HL-60 (cell line): ENCODE measurements around the gene RASSF5.
A peak's percentile ranks its signal among the peaks of the same experiment; 100 is the strongest.

Experiments
- DNase-seq, 2 experiments: peaks; one replicate each; pipeline ENCODE4 v3.0.0-alpha.2; 2010 to 2020; ENCODE audit warnings: low read depth in 1 of 2, low spot score in 1 of 2
- H3K27ac ChIP-seq: fragments of 250-450 bp; sonication (Bioruptor Pico); replicated peaks from 2 replicates; pipeline ENCODE4 v1.5.1; 2020; ENCODE audit warnings: mild to moderate bottlenecking, moderate library complexity
- H3K27me3 ChIP-seq: fragments of 250-450 bp; sonication (Bioruptor Pico); 2 replicates; pipeline ENCODE4 v1.5.1; 2021; ENCODE audit warnings: mild to moderate bottlenecking, moderate library complexity; ENCODE audit not compliant: insufficient read depth, poor library complexity, severe bottlenecking
- H3K4me3 ChIP-seq: replicated peaks from 2 replicates; pipeline ENCODE4 v1.5.1; 2011; ENCODE audit warnings: mild to moderate bottlenecking, control low read depth, low read length; ENCODE audit not compliant: insufficient read depth
- GABPA ChIP-seq: IDR thresholded peaks from 2 replicates; pipeline ENCODE4 v1.6.1; 2012; ENCODE audit warnings: low read depth
- POLR2AphosphoS5 ChIP-seq: IDR thresholded peaks from 2 replicates; pipeline ENCODE4 v1.6.1; 2012; ENCODE audit warnings: low read depth
- SPI1 ChIP-seq: IDR thresholded peaks from 2 replicates; pipeline ENCODE4 v1.6.1; 2012; ENCODE audit warnings: low read depth, mild to moderate bottlenecking, borderline replicate concordance
- long read RNA-seq: library from polyadenylated mRNA; unstranded; transcript quantifications from one replicate; pipeline ENCODE4 v2.0.0, GENCODE V29; 2020
- TF ChIP-seq, protein P1 (sequence below): IDR thresholded peaks from 2 replicates; pipeline ENCODE4 v1.6.1; 2012; ENCODE audit warnings: low read depth; ENCODE audit not compliant: insufficient replicate concordance
- TF ChIP-seq, protein P2 (sequence below): IDR thresholded peaks from one replicate; pipeline ENCODE4 v1.5.1; 2011; ENCODE audit warnings: low read length, control low read depth, inconsistent platforms; ENCODE audit not compliant: insufficient read depth

The RASSF5 gene, protein sequence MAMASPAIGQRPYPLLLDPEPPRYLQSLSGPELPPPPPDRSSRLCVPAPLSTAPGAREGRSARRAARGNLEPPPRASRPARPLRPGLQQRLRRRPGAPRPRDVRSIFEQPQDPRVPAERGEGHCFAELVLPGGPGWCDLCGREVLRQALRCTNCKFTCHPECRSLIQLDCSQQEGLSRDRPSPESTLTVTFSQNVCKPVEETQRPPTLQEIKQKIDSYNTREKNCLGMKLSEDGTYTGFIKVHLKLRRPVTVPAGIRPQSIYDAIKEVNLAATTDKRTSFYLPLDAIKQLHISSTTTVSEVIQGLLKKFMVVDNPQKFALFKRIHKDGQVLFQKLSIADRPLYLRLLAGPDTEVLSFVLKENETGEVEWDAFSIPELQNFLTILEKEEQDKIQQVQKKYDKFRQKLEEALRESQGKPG
- long read RNA-seq, transcript RASSF5-201 (5 exons, 3,496 nt) = major isoform, 364 of 389 reads
- long read RNA-seq, partial matches to known transcripts = 2 of 389 reads
- long read RNA-seq, other reads (novel, unspliced or antisense) = 22 of 389 reads

DNA sequence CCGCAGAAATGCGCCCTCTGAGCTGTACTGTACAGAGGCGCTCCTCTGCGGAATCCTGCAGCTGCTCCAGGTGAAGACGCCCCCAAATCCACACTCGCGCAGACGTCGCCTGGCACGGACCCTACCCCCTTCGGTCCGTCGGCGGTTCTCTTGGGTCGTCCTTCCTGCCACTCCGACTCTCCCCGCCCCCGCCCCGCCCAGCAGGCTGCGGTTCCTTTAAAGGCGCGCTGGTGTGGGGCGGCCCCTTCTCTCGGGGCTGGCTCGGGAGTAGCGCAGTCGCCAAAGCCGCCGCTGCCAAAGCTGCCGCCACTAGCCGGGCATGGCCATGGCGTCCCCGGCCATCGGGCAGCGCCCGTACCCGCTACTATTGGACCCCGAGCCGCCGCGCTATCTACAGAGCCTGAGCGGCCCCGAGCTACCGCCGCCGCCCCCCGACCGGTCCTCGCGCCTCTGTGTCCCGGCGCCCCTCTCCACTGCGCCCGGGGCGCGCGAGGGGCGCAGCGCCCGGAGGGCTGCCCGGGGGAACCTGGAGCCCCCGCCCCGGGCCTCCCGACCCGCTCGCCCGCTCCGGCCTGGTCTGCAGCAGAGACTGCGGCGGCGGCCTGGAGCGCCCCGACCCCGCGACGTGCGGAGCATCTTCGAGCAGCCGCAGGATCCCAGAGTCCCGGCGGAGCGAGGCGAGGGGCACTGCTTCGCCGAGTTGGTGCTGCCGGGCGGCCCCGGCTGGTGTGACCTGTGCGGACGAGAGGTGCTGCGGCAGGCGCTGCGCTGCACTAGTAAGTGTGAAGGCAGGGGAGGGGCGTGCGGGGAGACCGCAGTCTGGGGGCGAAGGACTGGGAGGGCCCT is at the start of gene RASSF5:
Gene RASSF5, plus strand, starts transcription at position 248 of the 846 bp plus-strand sequence. Its CDS starts 72 bp downstream, at position 320.
- peak within 1 kb of the TSS; percentile 44 for H3K4me3 ChIP-seq
- no peak for TF ChIP-seq POLR2AphosphoS5
- TF ChIP-seq, protein P1, sequence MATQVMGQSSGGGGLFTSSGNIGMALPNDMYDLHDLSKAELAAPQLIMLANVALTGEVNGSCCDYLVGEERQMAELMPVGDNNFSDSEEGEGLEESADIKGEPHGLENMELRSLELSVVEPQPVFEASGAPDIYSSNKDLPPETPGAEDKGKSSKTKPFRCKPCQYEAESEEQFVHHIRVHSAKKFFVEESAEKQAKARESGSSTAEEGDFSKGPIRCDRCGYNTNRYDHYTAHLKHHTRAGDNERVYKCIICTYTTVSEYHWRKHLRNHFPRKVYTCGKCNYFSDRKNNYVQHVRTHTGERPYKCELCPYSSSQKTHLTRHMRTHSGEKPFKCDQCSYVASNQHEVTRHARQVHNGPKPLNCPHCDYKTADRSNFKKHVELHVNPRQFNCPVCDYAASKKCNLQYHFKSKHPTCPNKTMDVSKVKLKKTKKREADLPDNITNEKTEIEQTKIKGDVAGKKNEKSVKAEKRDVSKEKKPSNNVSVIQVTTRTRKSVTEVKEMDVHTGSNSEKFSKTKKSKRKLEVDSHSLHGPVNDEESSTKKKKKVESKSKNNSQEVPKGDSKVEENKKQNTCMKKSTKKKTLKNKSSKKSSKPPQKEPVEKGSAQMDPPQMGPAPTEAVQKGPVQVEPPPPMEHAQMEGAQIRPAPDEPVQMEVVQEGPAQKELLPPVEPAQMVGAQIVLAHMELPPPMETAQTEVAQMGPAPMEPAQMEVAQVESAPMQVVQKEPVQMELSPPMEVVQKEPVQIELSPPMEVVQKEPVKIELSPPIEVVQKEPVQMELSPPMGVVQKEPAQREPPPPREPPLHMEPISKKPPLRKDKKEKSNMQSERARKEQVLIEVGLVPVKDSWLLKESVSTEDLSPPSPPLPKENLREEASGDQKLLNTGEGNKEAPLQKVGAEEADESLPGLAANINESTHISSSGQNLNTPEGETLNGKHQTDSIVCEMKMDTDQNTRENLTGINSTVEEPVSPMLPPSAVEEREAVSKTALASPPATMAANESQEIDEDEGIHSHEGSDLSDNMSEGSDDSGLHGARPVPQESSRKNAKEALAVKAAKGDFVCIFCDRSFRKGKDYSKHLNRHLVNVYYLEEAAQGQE = no peak
- TF ChIP-seq SPI1 = no peak
- no peak for TF ChIP-seq GABPA
- TF ChIP-seq, protein P2, sequence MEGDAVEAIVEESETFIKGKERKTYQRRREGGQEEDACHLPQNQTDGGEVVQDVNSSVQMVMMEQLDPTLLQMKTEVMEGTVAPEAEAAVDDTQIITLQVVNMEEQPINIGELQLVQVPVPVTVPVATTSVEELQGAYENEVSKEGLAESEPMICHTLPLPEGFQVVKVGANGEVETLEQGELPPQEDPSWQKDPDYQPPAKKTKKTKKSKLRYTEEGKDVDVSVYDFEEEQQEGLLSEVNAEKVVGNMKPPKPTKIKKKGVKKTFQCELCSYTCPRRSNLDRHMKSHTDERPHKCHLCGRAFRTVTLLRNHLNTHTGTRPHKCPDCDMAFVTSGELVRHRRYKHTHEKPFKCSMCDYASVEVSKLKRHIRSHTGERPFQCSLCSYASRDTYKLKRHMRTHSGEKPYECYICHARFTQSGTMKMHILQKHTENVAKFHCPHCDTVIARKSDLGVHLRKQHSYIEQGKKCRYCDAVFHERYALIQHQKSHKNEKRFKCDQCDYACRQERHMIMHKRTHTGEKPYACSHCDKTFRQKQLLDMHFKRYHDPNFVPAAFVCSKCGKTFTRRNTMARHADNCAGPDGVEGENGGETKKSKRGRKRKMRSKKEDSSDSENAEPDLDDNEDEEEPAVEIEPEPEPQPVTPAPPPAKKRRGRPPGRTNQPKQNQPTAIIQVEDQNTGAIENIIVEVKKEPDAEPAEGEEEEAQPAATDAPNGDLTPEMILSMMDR = no peak
- no peak within 1 kb of the TSS for H3K27ac ChIP-seq
- DNase-seq = peak; percentile 41 to 67
- H3K27me3 ChIP-seq = peaks cover 15% of the 10 kb centered on the region

DNA sequence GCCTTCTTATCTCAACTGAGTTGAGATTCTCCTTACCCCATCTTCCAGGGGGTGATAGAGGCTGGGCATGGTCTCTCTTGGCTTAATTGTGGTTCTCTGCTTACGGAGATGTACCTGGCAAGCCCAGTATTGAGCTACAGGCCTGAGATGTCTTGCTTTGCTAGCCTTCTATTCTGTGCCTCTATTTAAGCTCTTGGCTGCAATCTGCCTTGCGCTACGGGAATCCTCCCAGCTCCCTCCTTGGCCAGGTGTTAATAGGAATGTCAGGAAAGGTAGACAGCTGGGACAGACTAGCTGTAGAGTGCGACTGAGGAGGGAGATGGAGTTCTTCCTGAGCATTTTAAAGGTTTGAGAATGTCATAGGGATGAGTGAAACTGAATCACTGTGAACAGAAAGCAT is 47.6 kb upstream of the RASSF5 start:
- TF ChIP-seq GABPA (no peak), POLR2AphosphoS5 (no peak)
- TF ChIP-seq, protein P2 = no peak
- TF ChIP-seq, protein P1 = no peak
- DNase-seq = no peak
- no peak overlapping the region for H3K27ac ChIP-seq
- H3K27me3 ChIP-seq = no peaks in the 10 kb centered on the region
- H3K4me3 ChIP-seq = no peak overlapping the region

DNA sequence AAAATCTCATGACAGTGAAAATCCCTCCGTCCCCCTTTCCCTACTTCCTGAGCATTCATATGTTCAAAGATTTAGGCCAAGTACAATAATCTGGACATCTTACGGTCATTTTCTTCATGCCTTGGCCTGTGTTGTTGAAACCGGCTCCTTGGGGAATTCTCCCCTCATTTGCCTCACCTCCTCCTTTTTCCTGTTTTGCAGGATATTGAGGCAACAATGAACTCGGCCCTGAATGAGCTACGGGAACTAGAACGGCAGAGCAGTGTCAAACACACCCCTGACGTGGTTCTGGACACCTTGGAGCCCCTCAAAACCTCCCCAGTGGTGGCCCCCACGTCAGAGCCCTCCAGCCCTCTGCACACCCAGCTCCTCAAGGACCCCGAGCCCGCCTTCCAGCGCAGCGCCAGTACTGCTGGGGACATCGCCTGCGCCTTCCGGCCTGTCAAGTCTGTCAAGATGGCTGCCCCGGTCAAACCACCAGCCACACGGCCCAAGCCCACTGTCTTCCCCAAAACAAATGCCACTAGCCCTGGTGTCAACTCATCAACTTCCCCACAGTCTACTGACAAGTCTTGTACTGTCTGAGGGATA is 46.4 kb upstream of the RASSF5 start:
- Histone ChIP-seq H3K27me3 (no peaks in the 10 kb centered on the region), H3K4me3 (no peak overlapping the region), H3K27ac (no peak overlapping the region)
- DNase-seq = no peak
- TF ChIP-seq GABPA = no peak
- TF ChIP-seq, protein P1 = no peak
- TF ChIP-seq POLR2AphosphoS5 = no peak
